SK-N-SH (cell line): ENCODE results near the gene LOXHD1.

Experiments used
- EP300 ChIP-seq, 2 experiments: IDR thresholded peaks; 2 replicates each; pipeline versions ENCODE4 v1.4.0 to v1.6.1; 2012; ENCODE audit warnings: borderline replicate concordance in 1 of 2, low read depth in 1 of 2, low read length in 1 of 2
- EZH2phosphoT487 ChIP-seq: fragments of 200-600 bp; sonication (generic); IDR thresholded peaks from 2 replicates; pipeline ENCODE4 v1.6.1; 2017; ENCODE audit warnings: low read depth, mixed run types, mild to moderate bottlenecking, antibody characterized with exemption, moderate library complexity, borderline replicate concordance
- GATA2 ChIP-seq: sonication (generic); formaldehyde crosslinking; IDR thresholded peaks from 2 replicates; pipeline ENCODE4 v1.5.0; 2020; ENCODE audit warnings: mild to moderate bottlenecking, missing genetic modification reagents
- MAX ChIP-seq: IDR thresholded peaks from 2 replicates; pipeline ENCODE4 v1.4.0; 2012; ENCODE audit warnings: low read depth
- USF2 ChIP-seq: fragments of 150-350 bp; IDR thresholded peaks from 2 replicates; pipeline ENCODE4 v1.6.1; 2017; ENCODE audit warnings: antibody characterized with exemption, low read length, low read depth, borderline replicate concordance
- YY1 ChIP-seq: IDR thresholded peaks from 2 replicates; pipeline ENCODE4 v1.4.0; 2012; ENCODE audit warnings: low read depth, mild to moderate bottlenecking
- TF ChIP-seq, protein P1 (sequence below): fragments of 200-600 bp; sonication (generic); IDR thresholded peaks from 2 replicates; pipeline ENCODE4 v1.6.1; 2017; ENCODE audit warnings: antibody characterized with exemption, mild to moderate bottlenecking, moderate library complexity

- TF ChIP-seq EP300 (IDR thresholded peaks at IDR 0.05; ENCODE audit: borderline replicate concordance in 1 of 2, low read depth in 1 of 2, low read length in 1 of 2) (no peak), GATA2 (CRISPR knock-in tag) (no peak), MAX (no peak), EZH2phosphoT487 (no peak), USF2 (no peak), YY1 (no peak)
- TF ChIP-seq, protein P1, sequence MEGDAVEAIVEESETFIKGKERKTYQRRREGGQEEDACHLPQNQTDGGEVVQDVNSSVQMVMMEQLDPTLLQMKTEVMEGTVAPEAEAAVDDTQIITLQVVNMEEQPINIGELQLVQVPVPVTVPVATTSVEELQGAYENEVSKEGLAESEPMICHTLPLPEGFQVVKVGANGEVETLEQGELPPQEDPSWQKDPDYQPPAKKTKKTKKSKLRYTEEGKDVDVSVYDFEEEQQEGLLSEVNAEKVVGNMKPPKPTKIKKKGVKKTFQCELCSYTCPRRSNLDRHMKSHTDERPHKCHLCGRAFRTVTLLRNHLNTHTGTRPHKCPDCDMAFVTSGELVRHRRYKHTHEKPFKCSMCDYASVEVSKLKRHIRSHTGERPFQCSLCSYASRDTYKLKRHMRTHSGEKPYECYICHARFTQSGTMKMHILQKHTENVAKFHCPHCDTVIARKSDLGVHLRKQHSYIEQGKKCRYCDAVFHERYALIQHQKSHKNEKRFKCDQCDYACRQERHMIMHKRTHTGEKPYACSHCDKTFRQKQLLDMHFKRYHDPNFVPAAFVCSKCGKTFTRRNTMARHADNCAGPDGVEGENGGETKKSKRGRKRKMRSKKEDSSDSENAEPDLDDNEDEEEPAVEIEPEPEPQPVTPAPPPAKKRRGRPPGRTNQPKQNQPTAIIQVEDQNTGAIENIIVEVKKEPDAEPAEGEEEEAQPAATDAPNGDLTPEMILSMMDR, result no peak
These were observed 82.3 kb downstream of the LOXHD1 start for GRCh38 chr18:46574743-46575115.
